Measurements from ENCODE around the gene PNLIPRP2. TPM values are rescaled to one million over a fixed set of nuclear protein-coding genes. Genes with fewer than 3 reads are reported as not detected.

Gene PNLIPRP2
- total RNA-seq, 1 experiment from 2014 or later = 1.1 TPM

DNA sequence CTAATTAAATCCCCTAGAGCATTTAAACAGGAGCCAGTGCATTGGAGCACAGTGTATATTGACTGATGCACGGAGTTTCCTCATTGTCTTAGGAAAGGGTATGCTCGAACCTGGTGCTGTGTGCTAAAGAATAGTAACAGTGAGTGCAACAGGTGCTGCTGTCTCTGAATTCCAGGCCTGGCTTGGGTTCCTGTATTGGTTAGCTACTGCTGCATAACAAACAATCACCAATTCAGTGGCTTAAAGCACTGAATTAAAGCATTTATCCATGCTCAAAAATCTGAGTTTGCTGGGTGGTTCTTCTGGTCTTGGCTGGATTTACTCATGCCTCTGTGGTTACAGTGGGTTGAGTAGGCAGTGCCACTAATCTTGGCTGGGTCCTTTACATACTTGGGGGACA lies 31.8 kb upstream of the PNLIPRP2 start:
- intact Hi-C loops (cut with micrococcal nuclease) = no loop called here
- Histone ChIP-seq H3K4me3 (replicated peaks in 1 of 2; ENCODE audit: low read depth in 1 of 2, low read length in 2 of 2) (no peak overlapping the region), H3K9me2 (ENCODE audit: insufficient read depth) (no peaks in the 10 kb centered on the region), H3K9ac (ENCODE audit: low read length) (no peak overlapping the region), H3K27ac (ENCODE audit: low read depth, low read length) (no peak overlapping the region), H3K36me3 (ENCODE audit: control insufficient read depth in 1 of 2, insufficient read depth in 2 of 2, low read length in 2 of 2) (no peaks in the 10 kb centered on the region), H3K79me2 (ENCODE audit: insufficient read depth, low read length) (no peaks in the 10 kb centered on the region), H3K4me1 (ENCODE audit: control insufficient read depth in 1 of 2, insufficient read depth in 2 of 2, low read length in 2 of 2) (no peaks in the 10 kb centered on the region), H3K4me2 (ENCODE audit: low read length) (no peak overlapping the region), H4K20me1 (ENCODE audit: insufficient read depth) (no peaks in the 10 kb centered on the region), H3K27me3 (ENCODE audit: insufficient read depth, low read length) (no peaks in the 10 kb centered on the region), H3K9me3 (ENCODE audit: control insufficient read depth in 1 of 2, insufficient read depth in 1 of 2, low read depth in 1 of 2, low read length in 2 of 2) (no peaks in the 10 kb centered on the region), H2AFZ (ENCODE audit: low read depth, low read length, poor library complexity, severe bottlenecking) (no peak overlapping the region)
- RAD21 ChIA-PET (ENCODE audit: low non-redundant PET in 1 of 2, low total read pairs in 2 of 2, uncharacterized antibody in 2 of 2, unreplicated experiment in 2 of 2) = no interaction called here
- no TSS peak for BruUV-seq (replicated peaks)
- POLR2A ChIA-PET = no interaction called here
- ATAC-seq (no peak), DNase-seq (ENCODE audit: low read depth, low spot score) (no peak)
- no peak for TF ChIP-seq ZBTB33 (IDR thresholded peaks at IDR 0.05; ENCODE audit: extremely low read depth, insufficient replicate concordance, low read length)
- TF ChIP-seq TCF7L2 (IDR thresholded peaks at IDR 0.05; ENCODE audit: borderline replicate concordance, extremely low read depth, insufficient read depth, insufficient read length) = no peak
- no peak for TF ChIP-seq CBX3 (IDR thresholded peaks at IDR 0.05; ENCODE audit: low read depth)
- no peak for TF ChIP-seq CEBPB (IDR thresholded peaks at IDR 0.05; ENCODE audit: low read depth)
- no peak for TF ChIP-seq SP1 (IDR thresholded peaks at IDR 0.05; ENCODE audit: low read depth)
- TF ChIP-seq POLR2A (IDR thresholded peaks at IDR 0.05; ENCODE audit: borderline replicate concordance, extremely low read depth, insufficient read depth, insufficient read length) = no peak
- TF ChIP-seq ELF1 (IDR thresholded peaks at IDR 0.05; ENCODE audit: borderline replicate concordance, low read depth) = no peak
- no peak for TF ChIP-seq EZH2phosphoT487 (IDR thresholded peaks at IDR 0.05; ENCODE audit: borderline replicate concordance)
- TF ChIP-seq ZFX (IDR thresholded peaks at IDR 0.05) = no peak
- TF ChIP-seq ZNF274 (IDR thresholded peaks at IDR 0.05; ENCODE audit: low read depth, low read length) = no peak
- no peak for TF ChIP-seq FOSL1 (IDR thresholded peaks at IDR 0.05; ENCODE audit: low read depth)
- TF ChIP-seq, protein P1, sequence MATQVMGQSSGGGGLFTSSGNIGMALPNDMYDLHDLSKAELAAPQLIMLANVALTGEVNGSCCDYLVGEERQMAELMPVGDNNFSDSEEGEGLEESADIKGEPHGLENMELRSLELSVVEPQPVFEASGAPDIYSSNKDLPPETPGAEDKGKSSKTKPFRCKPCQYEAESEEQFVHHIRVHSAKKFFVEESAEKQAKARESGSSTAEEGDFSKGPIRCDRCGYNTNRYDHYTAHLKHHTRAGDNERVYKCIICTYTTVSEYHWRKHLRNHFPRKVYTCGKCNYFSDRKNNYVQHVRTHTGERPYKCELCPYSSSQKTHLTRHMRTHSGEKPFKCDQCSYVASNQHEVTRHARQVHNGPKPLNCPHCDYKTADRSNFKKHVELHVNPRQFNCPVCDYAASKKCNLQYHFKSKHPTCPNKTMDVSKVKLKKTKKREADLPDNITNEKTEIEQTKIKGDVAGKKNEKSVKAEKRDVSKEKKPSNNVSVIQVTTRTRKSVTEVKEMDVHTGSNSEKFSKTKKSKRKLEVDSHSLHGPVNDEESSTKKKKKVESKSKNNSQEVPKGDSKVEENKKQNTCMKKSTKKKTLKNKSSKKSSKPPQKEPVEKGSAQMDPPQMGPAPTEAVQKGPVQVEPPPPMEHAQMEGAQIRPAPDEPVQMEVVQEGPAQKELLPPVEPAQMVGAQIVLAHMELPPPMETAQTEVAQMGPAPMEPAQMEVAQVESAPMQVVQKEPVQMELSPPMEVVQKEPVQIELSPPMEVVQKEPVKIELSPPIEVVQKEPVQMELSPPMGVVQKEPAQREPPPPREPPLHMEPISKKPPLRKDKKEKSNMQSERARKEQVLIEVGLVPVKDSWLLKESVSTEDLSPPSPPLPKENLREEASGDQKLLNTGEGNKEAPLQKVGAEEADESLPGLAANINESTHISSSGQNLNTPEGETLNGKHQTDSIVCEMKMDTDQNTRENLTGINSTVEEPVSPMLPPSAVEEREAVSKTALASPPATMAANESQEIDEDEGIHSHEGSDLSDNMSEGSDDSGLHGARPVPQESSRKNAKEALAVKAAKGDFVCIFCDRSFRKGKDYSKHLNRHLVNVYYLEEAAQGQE (IDR thresholded peaks at IDR 0.05; ENCODE audit: low read depth) = no peak
- no peak for TF ChIP-seq POLR2AphosphoS5 (IDR thresholded peaks at IDR 0.05; ENCODE audit: low read depth, low read length)
- no peak for TF ChIP-seq YY1 (IDR thresholded peaks at IDR 0.05; ENCODE audit: extremely low read depth, insufficient replicate concordance, low read depth, low read length)
- TF ChIP-seq, protein P2, sequence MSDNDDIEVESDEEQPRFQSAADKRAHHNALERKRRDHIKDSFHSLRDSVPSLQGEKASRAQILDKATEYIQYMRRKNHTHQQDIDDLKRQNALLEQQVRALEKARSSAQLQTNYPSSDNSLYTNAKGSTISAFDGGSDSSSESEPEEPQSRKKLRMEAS (IDR thresholded peaks at IDR 0.05) = no peak
- TF ChIP-seq EGR1 (IDR thresholded peaks at IDR 0.05; ENCODE audit: low read depth) = no peak
- TF ChIP-seq CTCF (IDR thresholded peaks at IDR 0.05 in 2 of 3, conservative IDR thresholded peaks at IDR 0.05 in 1 of 3; ENCODE audit: borderline replicate concordance in 1 of 3, insufficient read depth in 1 of 3, low read depth in 2 of 3, low read length in 2 of 3) = no peak
- no peak for TF ChIP-seq JUND (IDR thresholded peaks at IDR 0.05)
- CTCF ChIA-PET = no interaction called here

Data from HCT116 (cell line).